ENCODE results near the gene KLK10. TPM values are rescaled to one million over a fixed set of nuclear protein-coding genes. Genes with fewer than 3 reads are reported as not detected.

Gene KLK10
- total RNA-seq, 4 donors from 2014 or later, result 0.22 to 3.1 (median 1.4) TPM; not detected in 1

DNA sequence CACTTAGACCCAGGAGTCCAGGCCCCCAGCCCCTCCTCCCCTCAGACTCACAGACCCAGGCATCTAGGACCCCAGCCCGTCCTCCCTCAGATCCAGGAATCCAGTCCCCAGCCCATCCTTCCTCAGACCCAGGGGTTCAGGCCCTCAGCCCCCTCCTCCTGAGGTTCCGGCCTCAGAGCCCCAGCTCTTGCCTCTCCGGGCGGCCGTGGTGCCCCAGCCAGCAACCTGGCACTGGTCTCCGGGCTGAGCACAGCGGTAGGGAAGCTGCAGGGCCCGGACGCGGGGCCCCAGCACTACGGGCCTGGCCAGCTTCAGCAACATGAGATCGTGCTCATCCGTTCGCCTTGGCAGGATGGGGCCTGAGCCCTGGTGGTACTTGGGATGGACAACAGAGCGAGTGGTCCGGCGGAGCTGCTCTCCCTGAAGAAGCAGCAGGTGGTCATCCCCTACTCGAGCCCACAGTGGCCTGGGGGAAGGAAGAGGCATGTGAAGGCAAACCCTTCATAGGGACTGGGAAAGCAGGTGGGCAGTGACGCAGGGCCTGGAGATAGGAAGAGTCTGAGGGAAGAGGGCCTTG, 3.7 kb downstream of the KLK10 start:
- Histone ChIP-seq H3K4me3 (no peak overlapping the region), H3K36me3 (no peaks in the 10 kb centered on the region), H3K4me1 (peaks cover 0 to 31% (median 1%) of the 10 kb centered on the region in 4 donors), H3K27ac (no peak overlapping the region), H3K27me3 (peaks cover 0 to 68% of the 10 kb centered on the region in 2 donors), H3K9me3 (peaks cover 0 to 5% (median 0%) of the 10 kb centered on the region in 4 donors)
- WGBS, 2 donors, result 88 to 94% methylated on average over 18 to 19 of the region's 19 CpGs
- DNase-seq (ENCODE audit: low spot score in 2 of 2), result no peak
- TF ChIP-seq POLR2A (IDR thresholded peaks at IDR 0.05) (no peak), EP300 (IDR thresholded peaks at IDR 0.05) (no peak)
- TF ChIP-seq, protein P1, sequence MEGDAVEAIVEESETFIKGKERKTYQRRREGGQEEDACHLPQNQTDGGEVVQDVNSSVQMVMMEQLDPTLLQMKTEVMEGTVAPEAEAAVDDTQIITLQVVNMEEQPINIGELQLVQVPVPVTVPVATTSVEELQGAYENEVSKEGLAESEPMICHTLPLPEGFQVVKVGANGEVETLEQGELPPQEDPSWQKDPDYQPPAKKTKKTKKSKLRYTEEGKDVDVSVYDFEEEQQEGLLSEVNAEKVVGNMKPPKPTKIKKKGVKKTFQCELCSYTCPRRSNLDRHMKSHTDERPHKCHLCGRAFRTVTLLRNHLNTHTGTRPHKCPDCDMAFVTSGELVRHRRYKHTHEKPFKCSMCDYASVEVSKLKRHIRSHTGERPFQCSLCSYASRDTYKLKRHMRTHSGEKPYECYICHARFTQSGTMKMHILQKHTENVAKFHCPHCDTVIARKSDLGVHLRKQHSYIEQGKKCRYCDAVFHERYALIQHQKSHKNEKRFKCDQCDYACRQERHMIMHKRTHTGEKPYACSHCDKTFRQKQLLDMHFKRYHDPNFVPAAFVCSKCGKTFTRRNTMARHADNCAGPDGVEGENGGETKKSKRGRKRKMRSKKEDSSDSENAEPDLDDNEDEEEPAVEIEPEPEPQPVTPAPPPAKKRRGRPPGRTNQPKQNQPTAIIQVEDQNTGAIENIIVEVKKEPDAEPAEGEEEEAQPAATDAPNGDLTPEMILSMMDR (IDR thresholded peaks at IDR 0.05), result no peak

DNA sequence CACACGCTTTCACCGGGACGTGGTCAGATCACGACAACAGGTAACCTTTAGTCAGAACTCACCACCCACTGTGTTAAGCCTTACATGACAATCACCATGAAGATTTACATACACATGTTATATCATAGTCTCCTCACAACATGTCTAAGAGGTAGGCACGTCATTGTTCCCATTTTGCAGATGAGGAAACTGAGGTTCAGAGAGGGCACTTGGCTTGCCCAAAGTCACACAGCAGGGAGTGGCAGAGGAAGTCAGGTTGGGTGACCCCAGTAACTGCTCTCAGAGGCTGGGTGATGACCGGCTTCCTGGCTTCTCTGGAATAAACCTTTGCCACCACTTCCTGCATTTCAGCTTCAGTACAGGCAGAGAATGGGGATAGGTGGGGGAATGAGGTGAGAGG, 5.3 kb downstream of the KLK10 start:
- 88 to 90% methylated on average over 6 of the region's 6 CpGs for WGBS, 2 donors
- Histone ChIP-seq H3K9me3 (peaks cover 0 to 5% (median 0%) of the 10 kb centered on the region in 4 donors), H3K36me3 (no peaks in the 10 kb centered on the region), H3K4me1 (peaks cover 0 to 19% (median 0%) of the 10 kb centered on the region in 4 donors), H3K27me3 (peaks cover 0 to 56% of the 10 kb centered on the region in 2 donors), H3K4me3 (no peak overlapping the region), H3K27ac (no peak overlapping the region)
- TF ChIP-seq EP300 (IDR thresholded peaks at IDR 0.05) (no peak), POLR2A (IDR thresholded peaks at IDR 0.05) (no peak)
- TF ChIP-seq, protein P1 (IDR thresholded peaks at IDR 0.05), result no peak
- no peak for DNase-seq (ENCODE audit: low spot score in 2 of 2)

DNA sequence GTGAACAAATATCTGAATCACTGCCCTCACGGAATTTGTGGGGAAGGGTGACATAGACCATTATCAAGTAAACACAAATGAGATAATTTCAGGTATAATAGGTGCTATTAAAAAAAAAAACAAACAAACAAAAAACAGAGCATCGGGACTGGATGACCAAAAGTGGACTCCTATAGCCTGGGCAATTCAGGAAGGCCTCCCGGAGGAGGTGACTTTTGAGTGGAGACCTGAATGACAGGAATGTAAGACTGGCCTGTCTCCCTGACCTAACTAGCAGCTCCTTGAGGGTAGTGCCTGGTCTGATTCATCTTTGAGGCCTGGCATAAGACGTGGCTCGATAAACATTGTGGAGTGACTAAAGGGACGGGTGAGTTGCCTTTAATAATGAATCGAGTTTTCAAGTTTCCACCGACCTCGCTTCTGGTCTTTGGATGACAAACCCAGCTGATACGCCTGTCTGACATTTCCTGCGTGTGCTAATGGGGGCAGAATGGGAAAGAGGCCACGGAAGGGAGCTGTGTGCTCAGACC, 6.8 kb downstream of the KLK10 start:
- H3K9me3 ChIP-seq, result peaks cover 0 to 2% (median 0%) of the 10 kb centered on the region in 4 donors

DNA sequence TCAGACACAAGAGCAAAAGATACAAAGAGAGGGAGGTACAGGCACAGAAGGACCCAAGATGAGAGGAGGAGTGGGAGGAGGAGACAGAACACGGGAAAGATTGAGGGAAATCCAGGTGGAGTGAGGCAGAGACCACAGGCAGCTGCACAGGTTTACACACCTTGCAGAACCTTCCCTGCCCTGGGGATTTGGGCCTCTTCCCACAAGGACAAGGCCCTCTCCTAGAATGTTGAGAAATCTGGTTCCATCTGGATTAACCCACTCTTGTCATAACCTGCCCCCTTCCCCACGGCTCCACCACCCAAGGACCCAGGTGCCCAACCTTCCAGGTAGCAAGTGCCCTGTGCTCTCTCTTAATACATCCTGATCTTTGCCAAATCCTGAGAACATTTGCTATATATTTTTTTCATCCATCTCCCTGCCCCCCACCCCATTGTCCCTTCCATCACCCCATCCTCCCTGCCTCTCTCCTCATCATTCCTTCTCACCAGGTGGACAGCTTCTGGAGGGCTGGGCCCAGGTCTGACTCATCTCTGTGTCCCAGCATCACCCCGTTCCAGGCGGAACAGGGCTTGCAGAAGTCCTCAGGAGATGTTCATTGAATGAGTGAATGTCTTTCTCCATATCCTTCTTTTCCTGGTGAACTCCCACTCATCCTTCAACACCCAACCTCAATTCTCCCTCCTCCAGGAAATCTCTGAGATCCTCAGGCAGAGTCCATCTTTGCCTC, 9.3 kb downstream of the KLK10 start:
- WGBS, 2 donors, result 75% methylated on average over 4 of the region's 4 CpGs
- TF ChIP-seq POLR2A (IDR thresholded peaks at IDR 0.05) (no peak), EP300 (IDR thresholded peaks at IDR 0.05) (no peak)
- TF ChIP-seq, protein P1 (IDR thresholded peaks at IDR 0.05), result no peak
- Histone ChIP-seq H3K9me3 (no peaks in the 10 kb centered on the region), H3K4me1 (no peaks in the 10 kb centered on the region), H3K27ac (no peak overlapping the region), H3K27me3 (peaks cover 0 to 16% of the 10 kb centered on the region in 2 donors), H3K36me3 (no peaks in the 10 kb centered on the region), H3K4me3 (no peak overlapping the region)
- DNase-seq (ENCODE audit: low spot score in 2 of 2), result no peak

More for the DNA sequence above, 6.8 kb downstream of the KLK10 start:
- Histone ChIP-seq H3K4me1 (peaks cover 0 to 13% (median 0%) of the 10 kb centered on the region in 4 donors), H3K27me3 (peaks cover 0 to 41% of the 10 kb centered on the region in 2 donors), H3K4me3 (no peak overlapping the region), H3K36me3 (no peaks in the 10 kb centered on the region), H3K27ac (no peak overlapping the region)
- 69 to 80% methylated on average over 12 of the region's 12 CpGs for WGBS, 2 donors
- DNase-seq (ENCODE audit: low spot score in 2 of 2), result no peak
- TF ChIP-seq, protein P1 (IDR thresholded peaks at IDR 0.05), result no peak
- TF ChIP-seq POLR2A (IDR thresholded peaks at IDR 0.05), result no peak
